Measurements from ENCODE around the gene VANGL1.
"Not testable (repeated sequence)": the region's sequence is repeated elsewhere in the genome, so short reads cannot be mapped to it uniquely, and the experiment has no call there.

Gene VANGL1

DNA sequence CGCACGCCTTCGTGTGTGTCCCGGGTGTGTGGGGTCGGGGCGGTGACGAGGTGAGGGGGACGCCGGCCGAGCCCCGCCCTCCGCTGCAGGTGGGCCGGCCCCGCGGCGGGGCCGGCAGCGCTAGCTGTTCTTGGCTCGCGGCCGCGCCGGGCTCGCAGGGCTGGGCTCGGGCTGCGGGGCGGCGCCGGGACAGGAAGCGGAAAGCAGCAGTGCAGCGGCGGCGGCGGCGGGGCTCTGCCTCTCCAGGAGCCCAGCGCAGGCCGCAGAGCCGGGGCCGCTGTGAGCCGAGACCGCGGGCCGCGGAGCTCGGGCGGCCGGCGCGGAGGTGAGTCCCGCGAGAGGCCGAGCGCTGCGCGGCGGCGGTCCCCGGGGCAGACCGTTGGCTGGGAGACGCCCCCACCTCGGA is at the start of gene VANGL1:
Gene VANGL1, plus strand, starts transcription at position 209 of the 406 bp plus-strand sequence. CDS start 9,444 bp downstream, outside the sequence.
- no peak for DNase-seq (ENCODE audit: low read depth)

DNA sequence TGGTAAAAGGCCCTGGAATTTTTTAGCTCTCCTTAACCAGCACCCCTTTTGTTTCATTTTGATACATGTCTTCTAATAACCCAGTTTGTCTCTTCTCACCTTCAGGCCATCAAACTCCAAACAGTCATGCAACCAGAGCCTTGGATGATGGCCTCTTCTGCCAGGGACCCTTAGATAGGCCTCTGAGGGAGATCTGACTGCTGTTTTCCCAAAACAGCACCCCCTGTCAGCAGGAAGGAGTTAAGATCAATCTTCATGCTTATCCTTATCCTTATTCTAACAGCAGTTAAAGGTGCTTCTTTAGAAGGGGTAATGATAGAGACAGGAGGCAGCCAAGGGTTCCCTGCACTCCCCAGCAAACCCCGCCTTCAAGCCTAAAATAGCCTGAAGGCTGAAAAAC is 49.5 kb upstream of the VANGL1 start:
- no peak for DNase-seq (ENCODE audit: low read depth)

- no peak for DNase-seq (ENCODE audit: low read depth)
Observed at GRCh38 chr1:115593365-115594259, 48.2 kb upstream of the VANGL1 start.

DNA sequence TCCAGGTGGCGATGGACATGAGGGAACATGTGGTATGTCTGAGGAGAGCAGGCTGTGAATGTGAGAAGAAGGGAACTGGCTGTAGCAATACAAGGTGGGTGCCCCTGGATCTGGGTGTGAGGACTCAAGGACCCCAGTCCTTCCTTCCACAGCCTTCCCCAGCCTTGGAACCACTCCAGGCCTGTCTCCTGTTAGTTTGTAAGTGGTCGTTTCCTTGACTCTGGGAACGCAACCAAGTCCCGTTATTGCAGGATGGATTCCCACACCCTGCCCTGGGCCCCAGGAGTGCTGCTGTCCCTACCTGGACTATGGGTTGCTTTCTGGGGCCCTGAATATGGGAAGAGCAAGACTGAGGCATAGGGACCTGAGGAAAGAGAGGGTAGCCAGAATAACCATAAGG is 47.2 kb upstream of the VANGL1 start:
- no peak for DNase-seq (ENCODE audit: low read depth)

- DNase-seq (ENCODE audit: low read depth) = peak; percentile 28
Observed at GRCh38 chr1:115595279-115596079, 46.3 kb upstream of the VANGL1 start.

- DNase-seq (ENCODE audit: low read depth) = no peak
Observed at GRCh38 chr1:115596080-115596780, 45.5 kb upstream of the VANGL1 start.

GRCh38 chr1:115604508-115604907 is 37.3 kb upstream of the VANGL1 start:
- DNase-seq (ENCODE audit: low read depth) = no peak

GRCh38 chr1:115606305-115606704 is 35.5 kb upstream of the VANGL1 start:
- DNase-seq (ENCODE audit: low read depth) = no peak

- no peak for DNase-seq (ENCODE audit: low read depth)
Observed at GRCh38 chr1:115609021-115609420, 32.7 kb upstream of the VANGL1 start.

GRCh38 chr1:115613767-115614166 is 28.0 kb upstream of the VANGL1 start:
- no peak for DNase-seq (ENCODE audit: low read depth)

- no peak for DNase-seq (ENCODE audit: low read depth)
Observed at GRCh38 chr1:115620453-115620852, 21.3 kb upstream of the VANGL1 start.

DNA sequence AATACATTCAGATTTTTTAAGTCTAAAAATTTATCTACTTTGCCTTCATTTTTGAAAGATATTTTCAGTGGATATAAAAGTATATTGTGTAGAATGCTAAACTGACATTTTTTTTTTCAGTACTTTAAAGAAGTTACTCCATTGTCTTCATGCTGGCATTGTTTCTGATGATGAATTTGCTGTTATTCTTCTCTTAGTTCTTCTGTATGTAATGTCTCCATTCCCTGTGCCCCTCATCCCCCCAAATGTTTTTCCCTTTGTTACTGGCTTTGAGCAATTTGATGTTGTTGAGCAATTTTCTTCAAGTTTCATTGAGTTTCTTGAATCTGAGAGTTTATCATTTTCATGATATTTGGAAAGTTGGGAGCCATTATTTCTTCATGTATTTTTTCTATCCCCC is 20.8 kb upstream of the VANGL1 start:
- no peak for DNase-seq (ENCODE audit: low read depth)

DNA sequence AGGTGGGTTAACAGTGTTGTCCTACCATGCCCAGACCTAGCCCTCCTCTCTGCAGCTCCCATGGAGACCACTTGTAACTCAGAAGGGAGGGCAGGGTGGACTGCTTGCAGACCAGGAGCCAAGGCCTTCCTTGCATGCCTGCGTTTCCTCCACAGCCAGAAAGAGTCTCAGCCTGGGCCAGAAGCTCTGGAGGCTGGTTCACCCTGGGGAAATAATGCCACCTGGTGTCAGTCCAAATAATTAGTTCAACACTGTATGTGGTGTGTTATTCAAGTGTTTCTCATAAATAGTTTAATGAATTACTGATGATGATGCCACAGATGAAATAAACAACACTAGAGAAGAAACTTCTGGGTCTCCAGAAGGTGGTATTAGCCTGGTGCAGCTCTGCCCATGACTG is 16.9 kb upstream of the VANGL1 start:
- DNase-seq (ENCODE audit: low read depth) = no peak

DNA sequence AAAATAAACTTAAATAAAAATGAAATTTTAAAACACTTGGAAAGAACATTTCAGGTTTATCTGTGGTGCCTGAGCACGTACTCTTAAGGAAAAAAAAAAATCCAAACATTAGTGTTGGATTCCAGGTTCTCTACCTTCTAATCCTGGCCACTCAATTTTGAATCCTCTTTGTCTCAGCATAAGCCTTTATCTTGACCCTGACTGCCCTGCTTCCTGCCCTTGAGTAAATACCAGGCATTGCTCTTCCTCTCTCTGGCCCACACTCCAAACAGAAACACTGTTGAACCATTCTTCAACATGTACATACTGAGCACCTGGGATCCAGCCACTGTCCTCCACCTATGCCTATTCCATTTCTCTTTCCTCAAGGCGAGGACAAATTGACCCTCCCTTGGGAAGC is 11.4 kb upstream of the VANGL1 start:
- no peak for DNase-seq (ENCODE audit: low read depth)

DNA sequence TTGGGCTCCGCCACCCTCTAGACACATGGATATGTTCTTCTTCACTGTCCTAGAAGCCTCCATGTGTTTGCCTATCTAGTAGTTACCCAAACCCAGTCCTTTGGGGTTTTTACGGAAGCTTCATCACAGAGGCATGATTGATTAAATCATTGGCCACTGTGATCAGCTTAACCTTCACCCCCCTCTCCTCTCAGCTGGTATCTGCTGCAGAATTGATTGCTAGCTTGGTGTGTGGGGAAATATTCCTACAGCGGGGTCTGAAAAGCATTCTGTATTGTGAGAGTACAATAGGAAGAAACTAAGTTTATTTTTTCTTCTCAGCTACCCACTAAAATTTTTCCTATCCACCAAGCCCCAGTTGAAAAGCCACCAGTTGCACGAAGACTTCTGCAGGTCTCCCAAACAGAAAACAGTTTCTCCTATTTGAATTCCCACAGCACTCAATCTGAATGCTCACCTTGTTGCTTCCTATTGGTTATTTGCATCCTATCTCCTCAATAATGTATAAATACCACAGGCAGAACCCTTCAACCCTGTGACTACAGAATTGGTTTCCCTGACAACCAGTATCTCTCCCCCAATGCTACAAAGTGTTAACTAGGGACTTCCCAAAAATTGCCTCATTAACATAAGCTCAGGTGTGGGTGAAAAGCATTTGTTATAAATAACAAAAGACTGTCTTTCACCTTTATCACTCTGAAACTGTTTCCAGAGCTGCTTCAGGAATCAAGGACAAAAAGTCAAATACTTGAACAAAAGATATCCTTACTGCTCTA is 9.3 kb upstream of the VANGL1 start:
- no peak for DNase-seq (ENCODE audit: low read depth)

- DNase-seq (ENCODE audit: low read depth) = not testable (repeated sequence)
Observed at GRCh38 chr1:115633606-115634005, 8.2 kb upstream of the VANGL1 start.

- not testable (repeated sequence) for DNase-seq (ENCODE audit: low read depth)
Observed at GRCh38 chr1:115637247-115637646, 4.5 kb upstream of the VANGL1 start.

DNA sequence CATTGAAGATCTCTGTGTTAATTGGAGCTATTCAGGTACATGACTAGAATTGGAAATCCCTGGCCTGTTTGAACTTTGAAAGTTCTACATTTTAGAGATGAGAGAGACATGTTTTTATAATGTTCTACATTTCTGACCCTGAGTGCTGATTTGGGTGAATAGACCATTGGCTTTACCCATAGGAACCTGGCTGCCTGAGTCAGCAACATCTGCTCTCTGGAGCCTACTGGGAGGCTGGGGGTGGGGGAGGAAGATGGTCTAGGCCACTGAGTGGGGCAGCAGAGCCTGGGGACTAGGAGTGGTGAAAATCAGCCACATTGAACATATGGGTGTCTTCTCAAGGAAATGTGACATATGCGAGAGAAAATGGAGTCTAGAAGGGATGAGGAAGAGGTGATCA is 1.4 kb upstream of the VANGL1 start:
- no peak for DNase-seq (ENCODE audit: low read depth)

DNA sequence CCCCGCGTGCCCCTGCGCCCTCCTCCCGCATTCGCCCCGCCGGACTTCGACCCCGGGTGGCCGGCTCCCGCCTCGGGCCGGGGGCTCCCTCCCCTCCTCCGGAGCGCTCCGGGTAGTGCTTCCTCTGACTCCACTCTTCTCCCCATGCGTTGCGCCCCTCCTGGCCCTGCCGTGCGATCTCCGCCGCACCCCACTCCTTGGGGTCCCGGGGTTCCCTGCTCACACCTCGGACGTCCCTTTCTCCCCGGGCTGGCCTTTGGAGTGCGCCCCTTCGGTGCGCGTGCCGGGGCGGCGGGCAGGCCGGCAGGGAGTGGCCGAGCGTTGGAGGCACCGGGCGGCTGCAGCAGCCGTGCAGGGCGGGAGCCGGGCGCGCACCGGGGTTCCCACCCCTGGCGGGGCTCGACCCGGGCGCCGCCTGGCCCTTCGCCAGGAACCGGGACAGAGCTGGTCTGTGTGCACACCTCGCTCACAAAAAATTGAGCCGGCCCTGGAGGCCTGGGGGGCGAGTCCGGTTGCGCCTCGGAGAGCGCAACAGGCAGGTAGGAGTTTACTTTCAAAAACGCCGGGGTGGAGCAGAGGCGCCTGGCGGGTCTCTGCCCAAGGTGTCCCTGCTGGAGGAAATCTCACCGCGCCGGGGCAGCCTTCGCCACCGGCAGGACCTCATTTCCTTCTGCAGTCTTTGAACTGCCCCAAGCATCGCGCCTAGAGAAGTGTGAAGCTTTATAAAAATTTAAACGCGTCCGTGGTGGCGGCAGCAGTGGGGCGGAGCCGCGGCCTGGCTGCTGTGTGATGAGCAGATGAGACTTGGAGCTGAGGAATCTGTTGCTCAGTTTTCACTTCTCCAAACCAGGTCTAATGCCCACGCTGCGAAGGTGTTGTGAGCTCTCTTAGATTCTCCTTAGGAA is 650 bp downstream of the VANGL1 start:
- DNase-seq (ENCODE audit: low read depth) = no peak

DNA sequence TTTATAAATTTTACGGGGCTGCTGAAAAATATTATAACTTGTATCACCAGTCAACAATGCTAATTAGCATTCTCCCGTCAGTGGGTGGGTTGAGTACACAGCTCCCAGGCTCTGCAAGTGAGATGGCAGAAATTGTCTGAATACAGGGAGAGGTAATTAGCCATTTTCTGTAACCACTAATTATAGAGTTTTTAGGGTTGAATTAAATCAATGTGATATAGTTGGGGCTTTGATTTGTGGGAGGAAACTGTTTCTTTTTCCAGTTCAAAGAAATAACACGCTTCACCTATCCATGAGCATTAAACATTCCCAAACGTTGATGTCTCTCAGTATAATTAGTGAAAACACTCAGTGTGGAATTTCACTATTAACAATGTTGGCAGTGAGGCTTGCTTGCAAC is 1.5 kb downstream of the VANGL1 start:
- DNase-seq (ENCODE audit: low read depth) = no peak

DNA sequence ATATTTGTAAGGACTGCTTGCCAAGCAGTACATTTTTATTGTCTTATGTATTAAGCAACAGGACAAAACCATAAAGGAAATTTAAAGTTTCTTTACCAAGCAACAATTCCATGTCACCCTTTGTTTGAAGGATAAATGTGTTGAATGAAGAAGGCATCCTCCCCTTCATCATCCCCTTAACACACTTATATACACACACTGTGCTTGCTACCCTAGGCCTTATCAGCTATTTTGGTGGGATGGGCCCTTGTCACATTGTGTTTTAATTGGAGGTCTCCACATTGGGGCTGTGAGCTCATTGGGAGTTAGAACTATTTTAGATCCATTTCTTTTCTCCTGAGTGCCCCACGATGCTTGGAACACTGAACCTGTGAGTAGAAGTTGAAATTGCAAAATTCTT is 1.9 kb downstream of the VANGL1 start:
- no peak for DNase-seq (ENCODE audit: low read depth)
